ENCODE measurements around the gene SELENOT. TPM values are rescaled to one million over a fixed set of nuclear protein-coding genes. Genes with fewer than 3 reads are reported as not detected.

Gene SELENOT
- total and polyA plus RNA-seq, 2 of the 8 experiments (the other 6 are each of a cell fraction or from before 2014, with no cell fraction given): 79.0 to 290 TPM

DNA sequence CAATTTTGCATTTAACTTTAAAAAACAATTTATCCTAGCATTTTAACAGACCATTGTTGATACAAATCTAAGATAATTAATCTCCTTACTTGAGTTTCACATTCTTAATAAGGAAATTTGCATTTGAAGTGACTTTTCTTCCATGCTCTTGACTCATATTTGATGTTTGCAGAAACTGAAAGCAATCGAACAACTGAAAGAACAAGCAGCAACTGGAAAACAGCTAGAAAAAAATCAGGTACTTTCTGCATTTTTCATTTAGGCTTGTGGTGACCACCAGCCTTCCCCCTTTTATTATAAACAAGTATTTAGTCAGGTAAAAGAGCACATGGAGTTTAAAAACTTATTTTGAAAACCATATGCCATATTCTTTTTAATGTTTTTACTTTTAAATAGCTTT, 20.1 kb upstream of the SELENOT start:
- WGBS, 2 experiments (ENCODE audit: extremely low coverage in 1 of 2, insufficient coverage in 1 of 2, insufficient read length in 1 of 2, insufficient replicate concordance in 2 of 2, low coverage in 1 of 2, low lambda C conversion rate in 2 of 2, missing lambda C conversion rate in 1 of 2): 96% methylated on average over 1 of the region's 1 CpG; no CpG with 5 or more reads in 1 of the 2 experiments
- TF ChIP-seq SP1 (IDR thresholded peaks at IDR 0.05; ENCODE audit: low read depth, low read length): no peak
- TF ChIP-seq MAFK (IDR thresholded peaks at IDR 0.05; ENCODE audit: low read depth, low read length): no peak
- TF ChIP-seq JUN (IDR thresholded peaks at IDR 0.05; ENCODE audit: low read depth, low read length): no peak
- no peak for TF ChIP-seq SRF (IDR thresholded peaks at IDR 0.05; ENCODE audit: low read depth, low read length)
- no peak for TF ChIP-seq SIRT6 (IDR thresholded peaks at IDR 0.05; ENCODE audit: low read length)
- no peak for TF ChIP-seq TAF1 (IDR thresholded peaks at IDR 0.05; ENCODE audit: low read depth, low read length)
- no peak for TF ChIP-seq KDM1A (IDR thresholded peaks at IDR 0.05; ENCODE audit: borderline replicate concordance, low read length)
- TF ChIP-seq BACH1 (IDR thresholded peaks at IDR 0.05; ENCODE audit: low read length): no peak
- no peak for TF ChIP-seq KDM5A (IDR thresholded peaks at IDR 0.05; ENCODE audit: low read length)
- no peak for TF ChIP-seq SP4 (IDR thresholded peaks at IDR 0.05; ENCODE audit: low read length)
- TF ChIP-seq RAD21 (IDR thresholded peaks at IDR 0.05 in 1 of 2, conservative IDR thresholded peaks at IDR 0.05 in 1 of 2; ENCODE audit: low read depth in 2 of 2, low read length in 2 of 2): no peak
- TF ChIP-seq, protein P1, sequence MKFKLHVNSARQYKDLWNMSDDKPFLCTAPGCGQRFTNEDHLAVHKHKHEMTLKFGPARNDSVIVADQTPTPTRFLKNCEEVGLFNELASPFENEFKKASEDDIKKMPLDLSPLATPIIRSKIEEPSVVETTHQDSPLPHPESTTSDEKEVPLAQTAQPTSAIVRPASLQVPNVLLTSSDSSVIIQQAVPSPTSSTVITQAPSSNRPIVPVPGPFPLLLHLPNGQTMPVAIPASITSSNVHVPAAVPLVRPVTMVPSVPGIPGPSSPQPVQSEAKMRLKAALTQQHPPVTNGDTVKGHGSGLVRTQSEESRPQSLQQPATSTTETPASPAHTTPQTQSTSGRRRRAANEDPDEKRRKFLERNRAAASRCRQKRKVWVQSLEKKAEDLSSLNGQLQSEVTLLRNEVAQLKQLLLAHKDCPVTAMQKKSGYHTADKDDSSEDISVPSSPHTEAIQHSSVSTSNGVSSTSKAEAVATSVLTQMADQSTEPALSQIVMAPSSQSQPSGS (IDR thresholded peaks at IDR 0.05; ENCODE audit: low read length): no peak
- TF ChIP-seq, protein P2, sequence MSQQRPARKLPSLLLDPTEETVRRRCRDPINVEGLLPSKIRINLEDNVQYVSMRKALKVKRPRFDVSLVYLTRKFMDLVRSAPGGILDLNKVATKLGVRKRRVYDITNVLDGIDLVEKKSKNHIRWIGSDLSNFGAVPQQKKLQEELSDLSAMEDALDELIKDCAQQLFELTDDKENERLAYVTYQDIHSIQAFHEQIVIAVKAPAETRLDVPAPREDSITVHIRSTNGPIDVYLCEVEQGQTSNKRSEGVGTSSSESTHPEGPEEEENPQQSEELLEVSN (IDR thresholded peaks at IDR 0.05): no peak

More for the DNA sequence above, 20.1 kb upstream of the SELENOT start:
- Histone ChIP-seq H4K20me1 (replicated peaks in 1 of 2; ENCODE audit: control insufficient read depth in 1 of 2, insufficient read depth in 2 of 2, low read length in 2 of 2) (peaks cover 0 to 4% of the 10 kb centered on the region in 2 experiments), H2AK5ac (ENCODE audit: low read depth, low read length) (no peak overlapping the region), H4K91ac (replicated peaks; ENCODE audit: insufficient read length, low read length) (no peak overlapping the region), H3K4ac (replicated peaks; ENCODE audit: insufficient read length, low read depth, low read length) (no peak overlapping the region), H2BK5ac (ENCODE audit: low read depth, low read length) (no peak overlapping the region), H3K56ac (replicated peaks; ENCODE audit: insufficient read length, low read depth, low read length) (no peak overlapping the region), H4K8ac (ENCODE audit: extremely low read depth, insufficient read depth, low read length) (no peak overlapping the region), H3K79me2 (ENCODE audit: control insufficient read depth in 1 of 2, insufficient read depth in 2 of 2, low read length in 2 of 2) (no peaks in the 10 kb centered on the region), H3K4me2 (ENCODE audit: insufficient read depth in 1 of 2, low read depth in 2 of 2, low read length in 2 of 2) (no peak overlapping the region), H2BK20ac (ENCODE audit: low read length) (no peak overlapping the region), H4K5ac (ENCODE audit: insufficient read length, low read depth, low read length) (no peak overlapping the region), H2BK15ac (ENCODE audit: low read length) (no peak overlapping the region), H2AFZ (ENCODE audit: low read length) (no peak overlapping the region), H3K18ac (ENCODE audit: extremely low read depth, low read length) (no peak overlapping the region), H2BK12ac (ENCODE audit: low read depth, low read length) (no peak overlapping the region), H3K79me1 (ENCODE audit: low read depth, low read length) (no peaks in the 10 kb centered on the region; the same call in 1 of the 2 replicates), H3K23ac (ENCODE audit: insufficient read length) (no peak overlapping the region), H3K4me1 (replicated peaks in 1 of 4; ENCODE audit: control insufficient read depth in 3 of 4, insufficient read depth in 4 of 4, low read length in 3 of 4) (no peaks in the 10 kb centered on the region), H2BK120ac (replicated peaks; ENCODE audit: low read depth, low read length) (no peak overlapping the region), H3K27ac (ENCODE audit: low read depth, low read length) (no peak overlapping the region), H3K9ac (replicated peaks in 1 of 4; ENCODE audit: extremely low read depth in 1 of 4, low read depth in 3 of 4, low read length in 3 of 4) (no peak overlapping the region), H3K23me2 (ENCODE audit: low read depth, low read length) (no peaks in the 10 kb centered on the region), H3K27me3 (replicated peaks in 1 of 4; ENCODE audit: control insufficient read depth in 3 of 4, extremely low read depth in 1 of 4, insufficient read depth in 3 of 4, low read length in 3 of 4) (no peaks in the 10 kb centered on the region), H3K14ac (ENCODE audit: insufficient read length) (no peak overlapping the region), H3K36me3 (ENCODE audit: control insufficient read depth in 2 of 4, insufficient read depth in 4 of 4, low read length in 3 of 4) (peaks cover 4 to 62% (median 38%) of the 10 kb centered on the region in 4 experiments; a peak in 6 of 8 replicates), H3K9me3 (ENCODE audit: insufficient read depth in 2 of 2, low read depth in 1 of 2, low read length in 1 of 2) (no peaks in the 10 kb centered on the region), H3K4me3 (ENCODE audit: extremely low read depth in 1 of 4, insufficient read depth in 2 of 4, low read depth in 3 of 4, low read length in 4 of 4) (no peak overlapping the region)
- DNase-seq (ENCODE audit: low read depth in 1 of 2, low spot score in 2 of 2) (no peak), FAIRE-seq (no peak)
- CTCF ChIA-PET (ENCODE audit: partially characterized antibody): interaction anchor here (1.2 to 1.7 kb wide), 2 partner anchors 9 to 10 kb away, joined by 3 read pairs; no protein-coding TSS in a partner anchor
- POLR2A ChIA-PET (ENCODE audit: partially characterized antibody): no interaction called here
